SH-SY5Y (cell line): ENCODE data around the gene SAMD14.

Experiments
- GATA2 ChIP-seq: IDR thresholded peaks from 2 replicates; pipeline ENCODE4 v1.6.1; 2011; ENCODE audit warnings: mild to moderate bottlenecking, low read depth, low read length
- GATA3 ChIP-seq: IDR thresholded peaks from 2 replicates; pipeline ENCODE4 v1.6.1; 2011; ENCODE audit warnings: low read depth, mild to moderate bottlenecking, low read length, moderate library complexity

DNA sequence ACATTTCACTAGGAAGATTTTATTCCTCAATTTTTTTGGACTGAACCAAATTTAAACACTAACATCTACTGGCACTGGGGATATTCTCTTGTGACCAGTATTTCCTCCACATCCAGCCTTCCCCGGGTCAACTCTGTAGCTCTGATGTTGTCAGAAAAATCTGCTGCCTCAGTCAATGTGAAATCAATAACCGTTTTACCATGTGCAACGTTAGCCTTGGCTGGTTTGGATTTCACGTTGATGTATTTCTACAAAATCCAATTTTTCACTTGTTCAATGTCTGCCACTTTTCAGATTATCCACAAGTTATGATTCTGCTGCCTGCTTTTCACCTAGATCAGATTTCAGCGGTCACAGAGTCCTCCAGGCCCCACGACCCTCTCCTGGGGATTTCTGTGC, 43.0 kb upstream of the SAMD14 start:
- TF ChIP-seq GATA3 (no peak), GATA2 (no peak)
